GM19043 (cell line): ENCODE data around the gene OR8G5.

ENCODE experiments used
- ATAC-seq: cut with Tn5 transposase; IDR thresholded peaks from one replicate; pipeline ENCODE4 v1.9.1; 2021; ENCODE audit warnings: low read depth; ENCODE audit not compliant: unreplicated experiment

The OR8G5 gene

GRCh38 chr11:124278261-124278660 is 22.1 kb downstream of the OR8G5 start:
- ATAC-seq: no peak

- no peak for ATAC-seq
These were observed 29.6 kb downstream of the OR8G5 start for GRCh38 chr11:124285610-124286344.

GRCh38 chr11:124294687-124295086 is 38.5 kb downstream of the OR8G5 start:
- no peak for ATAC-seq

- ATAC-seq: no peak
These were observed 39.8 kb downstream of the OR8G5 start for GRCh38 chr11:124296016-124296415.

GRCh38 chr11:124297921-124298320 is 41.7 kb downstream of the OR8G5 start:
- ATAC-seq: no peak

- ATAC-seq: no peak
These were observed 45.4 kb downstream of the OR8G5 start for GRCh38 chr11:124301548-124301947.

- ATAC-seq: no peak
These were observed 46.4 kb downstream of the OR8G5 start for GRCh38 chr11:124302347-124303125.

- ATAC-seq: no peak
These were observed 50.9 kb downstream of the OR8G5 start for GRCh38 chr11:124307093-124307492.

- ATAC-seq: no peak
These were observed 54.5 kb downstream of the OR8G5 start for GRCh38 chr11:124310721-124311120.

- no peak for ATAC-seq
These were observed 55.1 kb downstream of the OR8G5 start for GRCh38 chr11:124311269-124311668.

- ATAC-seq: no peak
These were observed 55.5 kb downstream of the OR8G5 start for GRCh38 chr11:124311670-124312069.

- ATAC-seq: no peak
These were observed 57.0 kb downstream of the OR8G5 start for GRCh38 chr11:124313131-124313530.

GRCh38 chr11:124313849-124314248 is 57.7 kb downstream of the OR8G5 start, which contains the start of gene OR8D1:
OR8D1 (minus strand) TSS chr11:124313949; CDS start chr11:124310766, 3,183 bp downstream.
- no peak for ATAC-seq

GRCh38 chr11:124315052-124315451 is 58.9 kb downstream of the OR8G5 start:
- no peak for ATAC-seq
